H54 (cell line): Measurements from ENCODE around the gene SLBP.

Experiments used
- DNase-seq: peaks from one replicate; pipeline ENCODE4 v3.0.0; 2011; ENCODE audit warnings: low spot score, mixed read lengths; ENCODE audit not compliant: insufficient read length
- FAIRE-seq: peaks from 3 replicates; lab custom pipeline; 2011; peaks lifted over from hg19 to GRCh38; lab: Jason Lieb, UNC
- POLR2A ChIP-seq: IDR thresholded peaks from 2 replicates; pipeline ENCODE4 v1.6.1; 2011; ENCODE audit warnings: low read depth, mild to moderate bottlenecking, low read length

The SLBP gene

GRCh38 chr4:1660948-1661677 lies 51.0 kb downstream of the SLBP start:
- TF ChIP-seq POLR2A: no peak
- no peak for DNase-seq
- FAIRE-seq: no peak

GRCh38 chr4:1659104-1660043 lies 52.7 kb downstream of the SLBP start:
- DNase-seq (no peak), FAIRE-seq (no peak)
- no peak for TF ChIP-seq POLR2A

- DNase-seq (no peak), FAIRE-seq (no peak)
- no peak for TF ChIP-seq POLR2A
Observed at GRCh38 chr4:1658581-1658980, 53.5 kb downstream of the SLBP start.

- DNase-seq: no peak
- FAIRE-seq: no peak
- TF ChIP-seq POLR2A: no peak
Observed at GRCh38 chr4:1658146-1658545, 54.0 kb downstream of the SLBP start.

GRCh38 chr4:1656986-1657385 lies 55.1 kb downstream of the SLBP start:
- TF ChIP-seq POLR2A: no peak
- FAIRE-seq (no peak), DNase-seq (no peak)

- DNase-seq (no peak), FAIRE-seq (no peak)
- TF ChIP-seq POLR2A: no peak
Observed at GRCh38 chr4:1656132-1656531, 56.0 kb downstream of the SLBP start.

GRCh38 chr4:1655676-1656075 lies 56.4 kb downstream of the SLBP start:
- DNase-seq (no peak), FAIRE-seq (no peak)

GRCh38 chr4:1655081-1655480 lies 57.0 kb downstream of the SLBP start:
- FAIRE-seq (no peak), DNase-seq (no peak)
- TF ChIP-seq POLR2A: no peak

More at GRCh38 chr4:1655676-1656075, 56.4 kb downstream of the SLBP start:
- no peak for TF ChIP-seq POLR2A

GRCh38 chr4:1654216-1654955 lies 57.7 kb downstream of the SLBP start:
- DNase-seq (no peak), FAIRE-seq (no peak)
- no peak for TF ChIP-seq POLR2A

GRCh38 chr4:1653776-1654175 lies 58.3 kb downstream of the SLBP start:
- no peak for FAIRE-seq

GRCh38 chr4:1652088-1652487 lies 60.0 kb downstream of the SLBP start:
- DNase-seq: no peak
- no peak for TF ChIP-seq POLR2A
- FAIRE-seq: no peak

More at GRCh38 chr4:1653776-1654175, 58.3 kb downstream of the SLBP start:
- no peak for TF ChIP-seq POLR2A
- no peak for DNase-seq

- no peak for TF ChIP-seq POLR2A
- no peak for FAIRE-seq
- no peak for DNase-seq
Observed at GRCh38 chr4:1651609-1652008, 60.5 kb downstream of the SLBP start.

GRCh38 chr4:1648962-1649361 lies 63.2 kb downstream of the SLBP start:
- no peak for TF ChIP-seq POLR2A
- DNase-seq (no peak), FAIRE-seq (no peak)

GRCh38 chr4:1647432-1647831 lies 64.7 kb downstream of the SLBP start:
- FAIRE-seq (no peak), DNase-seq (no peak)
- TF ChIP-seq POLR2A: no peak

- FAIRE-seq (no peak), DNase-seq (no peak)
- no peak for TF ChIP-seq POLR2A
Observed at GRCh38 chr4:1646690-1647089, 65.4 kb downstream of the SLBP start.
